Mesendoderm (in vitro differentiated cells): ENCODE measurements around the gene GSE1.

Experiments
- DNase-seq: peaks from one replicate; pipeline ENCODE4 v3.0.0; 2013
- H2AK5ac ChIP-seq: 2 replicates; pipeline ENCODE4 v1.6.1; 2013; ENCODE audit warnings: low read length, inconsistent platforms
- H2BK120ac ChIP-seq: 2 replicates; pipeline ENCODE4 v1.6.1; 2013; ENCODE audit warnings: low read depth, mild to moderate bottlenecking, low read length, moderate library complexity, mixed read lengths
- H2BK15ac ChIP-seq: replicated peaks from 2 replicates; pipeline ENCODE4 v1.6.1; 2013; ENCODE audit warnings: low read depth, mild to moderate bottlenecking, moderate library complexity
- H2BK5ac ChIP-seq: 2 replicates; pipeline ENCODE4 v1.6.1; 2013; ENCODE audit warnings: low read length, inconsistent platforms
- H3K18ac ChIP-seq: 2 replicates; pipeline ENCODE4 v1.6.1; 2013; ENCODE audit warnings: mild to moderate bottlenecking, low read length, mixed read lengths
- H3K23ac ChIP-seq: one replicate; pipeline ENCODE4 v1.6.1; 2013; ENCODE audit warnings: low read length
- H3K27ac ChIP-seq: 2 replicates; pipeline ENCODE4 v1.5.1; 2013; ENCODE audit warnings: low read depth, mild to moderate bottlenecking, inconsistent platforms, low read length, moderate library complexity
- H3K27me3 ChIP-seq: 2 replicates; pipeline ENCODE4 v1.6.1; 2013; ENCODE audit warnings: low read length, control low read depth, mild to moderate bottlenecking, inconsistent platforms; ENCODE audit not compliant: insufficient read depth, poor library complexity
- H3K36me3 ChIP-seq: 2 replicates; pipeline ENCODE4 v1.6.1; 2013; ENCODE audit warnings: low read length, inconsistent platforms; ENCODE audit not compliant: control insufficient read depth, insufficient read depth
- H3K4ac ChIP-seq: one replicate; pipeline ENCODE4 v1.6.1; 2013; ENCODE audit warnings: low read depth, mild to moderate bottlenecking, low read length, moderate library complexity
- H3K4me1 ChIP-seq: 2 replicates; pipeline ENCODE4 v1.6.1; 2013; ENCODE audit warnings: low read depth, low read length, inconsistent platforms; ENCODE audit not compliant: control insufficient read depth
- H3K4me2 ChIP-seq: 2 replicates; pipeline ENCODE4 v1.6.1; 2013; ENCODE audit warnings: low read length
- H3K4me3 ChIP-seq: 2 replicates; pipeline ENCODE4 v1.5.1; 2013; ENCODE audit warnings: mild to moderate bottlenecking, low read length
- H3K56ac ChIP-seq: one replicate; pipeline ENCODE4 v1.6.1; 2013; ENCODE audit warnings: low read length
- H3K79me1 ChIP-seq: 2 replicates; pipeline ENCODE4 v1.6.1; 2013; ENCODE audit warnings: low read length, inconsistent platforms
- H3K79me2 ChIP-seq: 2 replicates; pipeline ENCODE4 v1.6.1; 2013; ENCODE audit warnings: mild to moderate bottlenecking, low read length; ENCODE audit not compliant: control insufficient read depth, insufficient read depth
- H3K9ac ChIP-seq: 2 replicates; pipeline ENCODE4 v1.6.1; 2013; ENCODE audit warnings: low read length, inconsistent platforms
- H4K5ac ChIP-seq: one replicate; pipeline ENCODE4 v1.6.1; 2013; ENCODE audit warnings: low read length
- H4K8ac ChIP-seq: one replicate; pipeline ENCODE4 v1.6.1; 2013; ENCODE audit warnings: low read depth, mild to moderate bottlenecking, control low read depth, low read length, moderate library complexity
- WGBS: extraction: QIAGEN DNeasy Blood & Tissue Kit; methylation state at CpG from one replicate; pipeline ENCODE4 v1.1.7; 2013; ENCODE audit warnings: low lambda C conversion rate, missing lambda C conversion rate; ENCODE audit not compliant: insufficient coverage; ENCODE audit errors: extremely low coverage; 5-methylcytosine and 5-hydroxymethylcytosine counted together

GSE1 gene

GRCh38 chr16:85656351-85657266, 43.5 kb downstream of the GSE1 start:
- DNase-seq = no peak
- no peak overlapping the region for H3K4me2 ChIP-seq
- H2BK120ac ChIP-seq = no peak overlapping the region
- no peak overlapping the region for H2AK5ac ChIP-seq
- H3K4me3 ChIP-seq = no peak overlapping the region
- no peak overlapping the region for H4K8ac ChIP-seq
- no peak overlapping the region for H3K18ac ChIP-seq
- no peak overlapping the region for H4K5ac ChIP-seq
- no peak overlapping the region for H3K56ac ChIP-seq
- H3K79me1 ChIP-seq = no peaks in the 10 kb centered on the region
- H3K27ac ChIP-seq = no peak overlapping the region
- no peaks in the 10 kb centered on the region for H3K4me1 ChIP-seq
- no peak overlapping the region for H3K23ac ChIP-seq
- no peak overlapping the region for H3K9ac ChIP-seq
- H3K27me3 ChIP-seq = no peaks in the 10 kb centered on the region
- no peak overlapping the region for H2BK15ac ChIP-seq
- no peak overlapping the region for H2BK5ac ChIP-seq
- 100% methylated on average over 8 of the region's 59 CpGs for WGBS
- peaks cover 5% of the 10 kb centered on the region for H3K36me3 ChIP-seq
- no peak overlapping the region for H3K4ac ChIP-seq
- no peaks in the 10 kb centered on the region for H3K79me2 ChIP-seq

GRCh38 chr16:85657267-85657650, 44.1 kb downstream of the GSE1 start:
- Histone ChIP-seq H3K27ac (no peak overlapping the region), H3K4me1 (no peaks in the 10 kb centered on the region), H3K4me3 (no peak overlapping the region), H3K18ac (no peak overlapping the region), H4K8ac (no peak overlapping the region), H3K36me3 (peaks cover 10% of the 10 kb centered on the region), H2BK120ac (no peak overlapping the region), H3K56ac (no peak overlapping the region), H3K4me2 (no peak overlapping the region), H3K9ac (no peak overlapping the region), H3K79me1 (no peaks in the 10 kb centered on the region), H4K5ac (no peak overlapping the region), H3K27me3 (no peaks in the 10 kb centered on the region), H2BK15ac (no peak overlapping the region), H3K79me2 (no peaks in the 10 kb centered on the region), H2AK5ac (no peak overlapping the region), H3K4ac (no peak overlapping the region), H2BK5ac (no peak overlapping the region), H3K23ac (no peak overlapping the region)
- WGBS = no CpG with 5 or more reads among the region's 21 CpGs
- no peak for DNase-seq

- no peaks in the 10 kb centered on the region for H3K4me1 ChIP-seq
- H3K23ac ChIP-seq = no peak overlapping the region
- H3K56ac ChIP-seq = no peak overlapping the region
- H3K4me3 ChIP-seq = no peak overlapping the region
- no peak overlapping the region for H4K5ac ChIP-seq
- H3K4ac ChIP-seq = no peak overlapping the region
- H2BK15ac ChIP-seq = no peak overlapping the region
- H3K27ac ChIP-seq = no peak overlapping the region
- H3K27me3 ChIP-seq = no peaks in the 10 kb centered on the region
- no peak overlapping the region for H3K18ac ChIP-seq
- no peak overlapping the region for H4K8ac ChIP-seq
- H3K79me1 ChIP-seq = no peaks in the 10 kb centered on the region
- no peak overlapping the region for H2BK5ac ChIP-seq
- no peak for DNase-seq
- no CpG with 5 or more reads among the region's 3 CpGs for WGBS
- no peak overlapping the region for H3K4me2 ChIP-seq
- H2BK120ac ChIP-seq = no peak overlapping the region
- no peak overlapping the region for H3K9ac ChIP-seq
- H3K36me3 ChIP-seq = peaks cover 12% of the 10 kb centered on the region
- H3K79me2 ChIP-seq = no peaks in the 10 kb centered on the region
- H2AK5ac ChIP-seq = no peak overlapping the region
These were observed 44.9 kb downstream of the GSE1 start for GRCh38 chr16:85657996-85658395.

- Histone ChIP-seq H3K27ac (no peak overlapping the region), H3K9ac (no peak overlapping the region), H3K79me2 (no peaks in the 10 kb centered on the region), H3K4ac (no peak overlapping the region), H2BK15ac (no peak overlapping the region), H3K36me3 (peaks cover 15% of the 10 kb centered on the region), H3K18ac (no peak overlapping the region), H3K56ac (no peak overlapping the region), H2AK5ac (no peak overlapping the region), H2BK120ac (no peak overlapping the region), H4K8ac (no peak overlapping the region), H4K5ac (no peak overlapping the region), H3K23ac (no peak overlapping the region), H3K4me1 (no peaks in the 10 kb centered on the region), H2BK5ac (no peak overlapping the region), H3K79me1 (no peaks in the 10 kb centered on the region), H3K27me3 (no peaks in the 10 kb centered on the region), H3K4me3 (no peak overlapping the region), H3K4me2 (no peak overlapping the region)
- no peak for DNase-seq
- no CpG with 5 or more reads among the region's 18 CpGs for WGBS
These were observed 45.6 kb downstream of the GSE1 start for GRCh38 chr16:85658504-85659326.

DNA sequence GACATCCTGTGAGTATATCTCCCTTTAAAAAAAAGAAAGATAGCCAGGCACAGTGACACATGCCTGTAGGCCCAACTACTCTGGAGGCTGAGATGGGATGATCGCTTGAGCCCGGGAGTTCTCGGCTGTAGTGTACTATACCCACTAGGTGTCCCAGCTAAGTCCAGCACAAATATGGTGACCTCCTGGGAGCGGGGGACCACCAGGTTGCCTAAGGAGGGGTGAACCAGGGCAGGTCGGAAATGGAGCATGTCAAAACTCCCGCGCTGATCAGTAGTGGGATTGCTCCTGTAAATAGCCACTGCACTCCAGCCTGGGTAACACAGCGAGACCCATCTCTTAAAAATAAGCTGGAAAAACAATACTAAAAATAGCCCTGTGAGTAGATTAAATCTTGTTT, 46.2 kb downstream of the GSE1 start:
- Histone ChIP-seq H2BK120ac (no peak overlapping the region), H3K18ac (no peak overlapping the region), H3K79me2 (no peaks in the 10 kb centered on the region), H4K5ac (no peak overlapping the region), H3K4me2 (no peak overlapping the region), H3K4me3 (no peak overlapping the region), H3K27me3 (no peaks in the 10 kb centered on the region), H3K9ac (no peak overlapping the region), H2BK5ac (no peak overlapping the region), H3K36me3 (peaks cover 19% of the 10 kb centered on the region), H4K8ac (no peak overlapping the region), H3K56ac (no peak overlapping the region), H3K4ac (no peak overlapping the region), H3K27ac (no peak overlapping the region), H3K79me1 (no peaks in the 10 kb centered on the region), H2AK5ac (no peak overlapping the region), H3K4me1 (no peaks in the 10 kb centered on the region), H3K23ac (no peak overlapping the region), H2BK15ac (no peak overlapping the region)
- no peak for DNase-seq
- no CpG with 5 or more reads among the region's 8 CpGs for WGBS
